Left lung (tissue), 10 donors: ENCODE data around the gene EFNA2. TPM values are rescaled to one million over a fixed set of nuclear protein-coding genes. Genes with fewer than 3 reads are reported as not detected.
"Not testable (repeated sequence)": the region's sequence is repeated elsewhere in the genome, so short reads cannot be mapped to it uniquely, and the experiment has no call there.

ENCODE experiments used
- ATAC-seq: fragments of 200-7000 bp; cut with Tn5 transposase; one replicate; pipeline ENCODE4 v1.9.1; 2020; ENCODE audit warnings: moderate library complexity
- DNase-seq, 4 donors: peaks; one replicate each; pipeline ENCODE4 v3.0.0-alpha.2; 2013 to 2020
- H3K27ac ChIP-seq, 2 donors: fragments of 200-600 bp; sonication (generic) in 1 of 2; one replicate each; pipeline versions ENCODE4 v1.5.0 to v1.8.0; 2020 to 2021
- H3K27me3 ChIP-seq, 2 donors: fragments of 200-600 bp; sonication (generic) in 1 of 2; one replicate each; pipeline versions ENCODE4 v1.5.0 to v1.8.0; 2020 to 2021
- H3K36me3 ChIP-seq, 2 donors: fragments of 200-600 bp; sonication (generic) in 1 of 2; one replicate each; pipeline versions ENCODE4 v1.5.0 to v1.8.0; 2020 to 2021
- H3K4me1 ChIP-seq, 2 donors: fragments of 200-600 bp; one replicate each; pipeline ENCODE4 v1.8.0; 2021
- H3K4me3 ChIP-seq, 2 donors: fragments of 200-600 bp; sonication (generic) in 1 of 2; one replicate each; pipeline versions ENCODE4 v1.5.0 to v1.8.0; 2020 to 2021; ENCODE audit warnings: mild to moderate bottlenecking in 1 of 2
- H3K9me3 ChIP-seq, 2 donors: fragments of 200-600 bp; sonication (generic) in 1 of 2; one replicate each; pipeline versions ENCODE4 v1.5.0 to v1.8.0; 2020 to 2021
- CTCF ChIP-seq, 2 donors: fragments of 200-600 bp; sonication (generic) in 1 of 2; IDR thresholded peaks; one replicate each; pipeline versions ENCODE4 v1.5.0 to v1.8.0; 2021; ENCODE audit warnings: antibody characterized with exemption in 2 of 2
- intact Hi-C, 2 donors: fragments of 100-400 bp; cut with DNase I; formaldehyde crosslinking; loops; one replicate each; pipeline versions ENCODE4 v1.11.2 to v1.14.2; 2022
- polyA plus RNA-seq, 6 donors: library from polyadenylated mRNA; unstranded; fragments of 120-200 nt; gene quantifications; one replicate each; pipeline ENCODE4 v1.2.1, GENCODE V29; 2013; ENCODE audit not compliant: insufficient read length in 6 of 6
- total RNA-seq, 2 donors: library from RNA; stranded (reverse); fragmentation: NEBNext Ultra II Directional; extraction: Animal tissue kit (Norgen Biotek cat#: 25700); gene quantifications; one replicate each; pipeline ENCODE4 v1.2.1, GENCODE V29; 2021
- donor health status: DM: no; HTN: yes; CAD: no.
- donor health status: DM: no; HTN: no; CAD: no.

EFNA2 gene
- total and polyA plus RNA-seq, 8 donors, result 0.48 to 2.0 (median 0.79) TPM; not detected in 1

DNA sequence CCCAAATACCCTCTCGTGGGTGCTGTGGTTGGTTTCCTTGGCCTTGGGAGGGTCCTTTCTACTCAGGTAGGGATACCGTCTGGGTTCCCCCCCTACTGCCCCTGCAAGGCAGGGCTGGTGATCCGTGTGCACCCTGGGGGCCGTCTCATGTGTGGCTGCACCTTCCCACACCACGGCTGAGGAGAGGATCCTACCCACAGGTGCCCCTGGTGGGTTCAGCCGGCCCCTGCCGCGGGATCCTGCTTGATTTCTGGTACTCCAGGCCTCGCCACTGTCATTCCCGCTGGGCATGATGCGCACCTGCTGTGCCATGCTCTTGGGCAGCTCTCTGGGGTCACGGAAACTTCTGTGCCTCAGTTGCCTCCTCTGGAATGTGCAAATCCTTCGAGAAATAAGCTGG, 30.8 kb downstream of the EFNA2 start:
- H3K4me3 ChIP-seq, result no peak overlapping the region
- intact Hi-C loops, result no loop called here
- peaks cover 28 to 96% of the 10 kb centered on the region in 2 donors for H3K27me3 ChIP-seq
- ATAC-seq (no peak), DNase-seq (peak in 1 of 4 donors; percentile 65)
- H3K9me3 ChIP-seq, result no peaks in the 10 kb centered on the region
- H3K27ac ChIP-seq, result no peak overlapping the region
- no peaks in the 10 kb centered on the region for H3K36me3 ChIP-seq
- peaks cover 0 to 10% of the 10 kb centered on the region in 2 donors for H3K4me1 ChIP-seq
- no peak for TF ChIP-seq CTCF (IDR thresholded peaks at IDR 0.05)

- H3K4me3 ChIP-seq, result no peak overlapping the region
- H3K27ac ChIP-seq, result no peak overlapping the region
- H3K36me3 ChIP-seq, result no peaks in the 10 kb centered on the region
- ATAC-seq (no peak), DNase-seq (no peak)
- peaks cover 28 to 98% of the 10 kb centered on the region in 2 donors for H3K27me3 ChIP-seq
- H3K4me1 ChIP-seq, result peaks cover 0 to 10% of the 10 kb centered on the region in 2 donors
- no peak for TF ChIP-seq CTCF (IDR thresholded peaks at IDR 0.05)
- intact Hi-C loops, result no loop called here
- H3K9me3 ChIP-seq, result no peaks in the 10 kb centered on the region
These were observed 31.8 kb downstream of the EFNA2 start for GRCh38 chr19:1317274-1318003.

- TF ChIP-seq CTCF (IDR thresholded peaks at IDR 0.05), result no peak
- peak; percentile 8 for ATAC-seq
These were observed 33.2 kb downstream of the EFNA2 start for GRCh38 chr19:1318678-1319471.

DNA sequence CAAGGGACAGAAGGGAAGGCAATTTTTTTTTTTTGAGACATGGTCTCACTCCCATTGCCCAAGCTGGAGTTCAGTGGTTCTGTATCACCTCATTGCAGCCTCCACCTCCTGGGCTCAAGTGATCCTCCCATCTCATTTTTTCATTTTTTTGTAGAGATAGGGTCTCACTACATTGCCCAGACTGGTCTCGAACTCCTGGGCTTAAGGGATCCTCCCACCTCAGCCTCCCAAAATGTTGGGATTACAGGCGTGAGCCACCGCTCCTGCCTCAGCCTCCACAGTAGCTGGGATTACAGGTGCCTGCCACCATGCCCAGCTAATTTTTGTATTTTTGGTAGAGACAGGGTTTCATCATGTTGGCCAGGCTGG, 34.6 kb downstream of the EFNA2 start:
- Histone ChIP-seq H3K4me1 (peaks cover 0 to 20% of the 10 kb centered on the region in 2 donors), H3K27me3 (peaks cover 32 to 98% of the 10 kb centered on the region in 2 donors)
- DNase-seq, H3K27ac ChIP-seq, ATAC-seq, H3K9me3 ChIP-seq, H3K4me3 ChIP-seq, intact Hi-C loops, H3K36me3 ChIP-seq: not testable (repeated sequence)

More at GRCh38 chr19:1318678-1319471, 33.2 kb downstream of the EFNA2 start:
- H3K36me3 ChIP-seq, result no peaks in the 10 kb centered on the region
- H3K27ac ChIP-seq, result no peak overlapping the region
- H3K9me3 ChIP-seq, result no peaks in the 10 kb centered on the region
- no peak overlapping the region for H3K4me3 ChIP-seq
- DNase-seq, result peak in 1 of 4 donors; percentile 72
- intact Hi-C loops, result no loop called here
- H3K27me3 ChIP-seq, result peaks cover 28 to 98% of the 10 kb centered on the region in 2 donors
- peaks cover 0 to 10% of the 10 kb centered on the region in 2 donors for H3K4me1 ChIP-seq

- TF ChIP-seq CTCF (IDR thresholded peaks at IDR 0.05), result no peak
- no peak for ATAC-seq
- H3K4me1 ChIP-seq, result peaks cover 0 to 13% of the 10 kb centered on the region in 2 donors
- H3K27ac ChIP-seq, result no peak overlapping the region
- no peaks in the 10 kb centered on the region for H3K36me3 ChIP-seq
- intact Hi-C loops, result no loop called here
- no peak overlapping the region for H3K4me3 ChIP-seq
- H3K27me3 ChIP-seq, result peaks cover 21 to 97% of the 10 kb centered on the region in 2 donors
- no peaks in the 10 kb centered on the region for H3K9me3 ChIP-seq
- DNase-seq, result no peak
These were observed 35.9 kb downstream of the EFNA2 start for GRCh38 chr19:1321539-1321938.
